Glomerular visceral epithelial cell (primary cell): ENCODE data around the gene PBX1.

Experiments used
- DNase-seq: peaks from one replicate; pipeline ENCODE4 v3.0.0-alpha.2; 2016; ENCODE audit errors: extremely low spot score

The PBX1 gene

GRCh38 chr1:164865385-164865784 is 306.4 kb downstream of the PBX1 start:
- no peak for DNase-seq

GRCh38 chr1:164867590-164867989 is 308.6 kb downstream of the PBX1 start:
- no peak for DNase-seq

GRCh38 chr1:164868990-164869389 is 310.0 kb downstream of the PBX1 start:
- DNase-seq: no peak

- no peak for DNase-seq
These were observed 316.5 kb downstream of the PBX1 start for GRCh38 chr1:164875518-164875917.

- no peak for DNase-seq
These were observed 317.6 kb downstream of the PBX1 start for GRCh38 chr1:164876398-164877116.

GRCh38 chr1:164880199-164880598 is 321.2 kb downstream of the PBX1 start:
- DNase-seq: no peak

GRCh38 chr1:164880644-164881043 is 321.7 kb downstream of the PBX1 start:
- no peak for DNase-seq

- no peak for DNase-seq
These were observed 326.3 kb downstream of the PBX1 start for GRCh38 chr1:164885311-164885710.

GRCh38 chr1:164886101-164886500 is 327.1 kb downstream of the PBX1 start:
- no peak for DNase-seq

GRCh38 chr1:164891615-164892014 is 332.6 kb downstream of the PBX1 start:
- no peak for DNase-seq

- DNase-seq: no peak
These were observed 336.3 kb downstream of the PBX1 start for GRCh38 chr1:164895026-164895912.

- no peak for DNase-seq
These were observed 342.0 kb downstream of the PBX1 start for GRCh38 chr1:164901031-164901430.
